GM21825 (cell line): ENCODE data around the gene MITF.

Experiments used
- ATAC-seq: cut with Tn5 transposase; IDR thresholded peaks from one replicate; pipeline ENCODE4 v1.9.1; 2021; ENCODE audit warnings: mild to moderate bottlenecking, moderate library complexity; ENCODE audit not compliant: unreplicated experiment

The MITF gene

DNA sequence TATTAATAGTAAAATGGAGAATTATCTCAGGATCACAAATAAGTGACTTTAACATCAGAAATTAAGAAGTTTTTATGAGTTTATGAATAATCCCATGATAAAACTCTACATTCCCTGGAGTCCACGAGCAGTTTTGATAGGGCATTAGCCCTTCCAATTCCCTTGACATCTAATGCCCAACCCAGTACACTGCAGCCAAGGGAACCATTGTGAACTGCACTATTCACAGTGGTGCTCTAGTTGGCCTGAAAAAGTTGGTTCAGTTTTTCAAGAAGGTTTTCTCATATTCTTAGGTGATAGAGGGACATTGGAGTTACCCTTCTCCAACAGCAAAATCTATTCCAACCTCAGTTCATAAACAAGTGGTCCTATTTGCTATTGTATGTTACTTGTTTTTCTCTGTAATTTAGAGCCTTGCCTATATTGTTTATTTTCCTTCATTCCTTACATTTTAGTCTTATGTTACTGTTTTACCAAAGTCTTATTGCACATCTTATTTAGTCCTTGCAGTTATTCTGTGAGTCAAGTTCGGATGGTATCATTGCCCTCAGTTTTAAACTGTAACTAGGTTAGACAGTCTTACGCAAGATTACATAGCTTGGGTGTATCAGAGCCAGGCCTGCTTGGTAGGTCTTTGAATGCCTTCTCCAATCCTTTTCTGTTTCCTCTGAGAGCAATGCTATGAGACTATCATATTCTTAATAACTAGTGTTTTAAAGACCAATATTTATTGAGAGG lies 202.3 kb downstream of the MITF start:
- ATAC-seq = no peak

DNA sequence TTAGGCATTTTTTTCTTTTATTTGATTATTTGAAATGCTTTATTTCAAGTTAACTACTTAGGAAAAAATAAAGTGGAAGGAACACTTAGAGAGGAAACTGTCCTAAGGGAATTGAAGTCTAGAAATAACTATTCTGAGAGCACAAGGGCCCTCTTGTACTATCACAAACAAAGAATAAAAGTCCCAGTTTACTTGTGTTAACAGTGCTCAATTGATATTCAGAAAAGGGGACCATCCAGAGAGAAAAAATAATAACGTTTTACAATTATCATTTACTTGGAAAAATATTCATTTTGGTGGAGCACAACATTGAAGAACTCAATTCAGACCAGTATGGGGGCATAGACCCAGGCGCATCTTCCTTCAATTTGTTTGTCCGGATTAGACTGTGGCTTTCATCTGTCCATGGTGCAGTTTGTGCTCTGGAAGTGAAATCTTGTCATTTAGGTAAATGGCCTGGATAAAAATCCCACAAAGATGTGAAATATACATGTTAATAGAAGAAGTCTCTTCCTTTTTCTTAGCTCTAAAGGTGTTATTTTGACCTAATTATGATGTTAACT lies 205.7 kb downstream of the MITF start:
- no peak for ATAC-seq

- no peak for ATAC-seq
These were observed 209.1 kb downstream of the MITF start for GRCh38 chr3:69948246-69948862.

DNA sequence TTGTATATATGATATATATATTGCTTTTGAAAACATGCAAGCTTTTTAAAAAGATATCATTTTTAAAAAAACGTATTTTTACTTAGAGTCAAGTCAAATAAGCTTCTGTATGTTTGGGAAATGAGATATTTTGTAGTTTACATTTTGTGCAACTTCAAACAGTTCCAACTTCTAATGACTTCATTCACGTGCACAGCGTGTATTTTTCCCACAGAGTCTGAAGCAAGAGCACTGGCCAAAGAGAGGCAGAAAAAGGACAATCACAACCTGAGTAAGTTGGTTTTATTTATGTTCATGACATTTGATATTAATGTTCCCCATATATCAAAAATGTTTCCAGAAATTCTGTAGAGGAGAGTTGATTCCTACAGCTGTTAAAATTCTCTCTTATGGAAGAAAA lies 212.4 kb downstream of the MITF start:
- no peak for ATAC-seq

- ATAC-seq = no peak
These were observed 220.3 kb downstream of the MITF start for GRCh38 chr3:69959581-69959980.

- no peak for ATAC-seq
These were observed 222.6 kb downstream of the MITF start for GRCh38 chr3:69961706-69962439.

GRCh38 chr3:69963643-69964042 lies 224.4 kb downstream of the MITF start:
- no peak for ATAC-seq

- ATAC-seq = no peak
These were observed 227.9 kb downstream of the MITF start for GRCh38 chr3:69967156-69967555.

DNA sequence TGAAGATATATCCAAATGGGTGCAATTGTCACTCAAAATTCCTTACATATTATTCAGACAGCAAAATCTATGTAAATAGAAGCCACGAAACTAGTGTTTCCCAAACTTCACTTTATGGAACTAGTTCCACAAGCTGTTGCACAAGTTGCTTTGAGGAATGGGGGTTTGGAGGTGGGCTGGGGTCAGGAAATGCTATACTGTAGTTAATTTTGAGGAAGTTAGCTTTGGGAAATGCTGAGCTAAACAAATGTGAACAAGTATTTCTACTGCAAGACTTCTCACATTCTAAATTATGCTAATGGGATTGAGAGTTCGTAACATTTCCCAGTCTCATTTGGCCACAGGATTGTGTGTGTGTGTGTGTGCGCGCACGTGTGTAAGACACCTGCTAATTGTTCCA lies 231.6 kb downstream of the MITF start:
- ATAC-seq = no peak

DNA sequence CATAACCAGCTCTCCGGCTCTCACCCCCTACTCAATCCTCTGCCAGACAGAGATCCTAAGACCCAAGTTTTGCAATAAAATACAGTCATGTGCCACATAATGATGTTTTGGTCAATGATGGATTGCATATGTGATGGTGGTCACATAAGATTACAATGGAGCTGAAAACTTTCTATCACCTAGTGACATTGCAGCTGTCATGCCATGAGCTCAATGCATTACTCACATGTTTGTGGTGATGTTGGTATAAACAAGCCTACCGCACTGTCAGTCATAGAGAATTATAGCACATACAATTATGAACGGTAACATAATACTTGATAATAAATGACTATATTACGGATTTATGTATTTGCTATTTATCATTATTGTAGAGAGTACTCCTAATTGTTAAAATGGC lies 233.4 kb downstream of the MITF start:
- ATAC-seq = no peak

DNA sequence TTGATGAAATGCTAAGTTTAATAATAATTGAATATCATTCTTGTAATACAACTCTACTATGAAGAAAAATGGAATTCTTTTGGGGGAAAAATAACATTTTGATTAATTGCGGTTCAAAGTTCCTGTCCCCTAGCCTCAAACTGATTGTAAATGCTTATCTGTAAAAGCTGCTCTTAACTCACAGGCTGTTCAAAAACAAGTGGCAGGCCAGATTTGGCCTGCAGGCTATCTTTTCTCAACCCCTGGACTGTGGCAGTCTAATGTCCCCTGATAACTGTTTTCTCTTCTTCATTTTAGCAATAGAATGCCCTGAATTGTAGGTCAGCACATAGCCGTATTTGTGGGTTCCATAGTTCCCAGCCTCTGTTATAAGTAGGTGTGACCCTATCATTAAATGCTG lies 236.8 kb downstream of the MITF start:
- no peak for ATAC-seq

DNA sequence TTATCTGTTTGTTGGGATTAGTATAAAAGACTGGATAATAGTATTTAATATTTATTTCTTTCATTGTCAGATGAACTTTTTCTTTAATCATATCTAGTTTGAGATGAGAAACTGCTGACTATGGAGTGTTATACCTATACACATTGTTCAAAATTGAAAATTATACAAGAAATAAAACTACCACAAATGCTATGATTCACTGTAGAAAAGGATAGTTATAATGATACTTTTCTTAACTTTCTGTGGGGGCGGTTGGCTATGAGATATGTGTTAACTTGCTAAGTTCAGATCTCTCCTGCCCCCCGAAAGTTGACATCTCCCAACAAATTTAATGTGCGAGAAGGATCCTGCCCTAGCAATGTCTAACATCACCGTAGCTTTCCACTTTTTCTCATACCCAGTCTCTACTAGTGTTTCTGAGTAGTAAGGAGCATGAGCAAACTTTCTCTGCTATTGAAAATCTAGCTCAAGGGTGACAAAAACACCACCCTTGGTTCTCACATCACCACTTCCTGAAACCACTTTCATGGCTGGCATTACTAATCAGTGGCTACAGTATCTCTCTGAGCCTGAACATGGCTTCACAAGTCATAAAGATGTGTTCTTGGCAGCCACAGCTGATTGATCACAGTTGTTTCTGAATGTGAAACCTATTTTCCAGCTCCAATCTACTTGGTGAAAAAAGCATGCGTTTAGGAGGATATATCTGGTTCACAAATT lies 244.4 kb downstream of the MITF start:
- ATAC-seq = no peak

GRCh38 chr3:69985266-69985665 lies 246.0 kb downstream of the MITF start:
- ATAC-seq = no peak

GRCh38 chr3:69986419-69986818 lies 247.2 kb downstream of the MITF start:
- no peak for ATAC-seq

GRCh38 chr3:69987833-69988232 lies 248.6 kb downstream of the MITF start:
- ATAC-seq = no peak

- no peak for ATAC-seq
These were observed 254.5 kb downstream of the MITF start for GRCh38 chr3:69993757-69994156.

- no peak for ATAC-seq
These were observed 255.7 kb downstream of the MITF start for GRCh38 chr3:69994919-69995318.

- ATAC-seq = no peak
These were observed 258.5 kb downstream of the MITF start for GRCh38 chr3:69997631-69998307.

DNA sequence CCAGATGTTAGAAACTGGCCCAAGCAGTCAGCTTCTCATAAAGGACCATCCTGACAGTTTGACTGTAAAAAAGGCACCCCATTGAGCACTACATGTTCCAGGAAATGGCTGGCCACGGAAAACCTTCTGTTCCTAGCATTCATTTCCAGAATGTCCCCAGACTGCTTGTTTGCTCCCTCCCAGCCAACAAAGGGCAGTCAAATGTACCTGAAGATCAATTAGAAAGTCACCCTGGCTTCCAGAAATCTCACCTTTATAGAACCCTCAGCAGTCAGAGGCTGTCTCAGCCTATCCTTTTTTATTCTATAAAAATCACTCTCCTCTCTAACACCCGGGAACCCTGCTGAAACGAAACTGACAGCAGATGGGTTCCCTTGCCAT lies 259.5 kb downstream of the MITF start:
- ATAC-seq = no peak

DNA sequence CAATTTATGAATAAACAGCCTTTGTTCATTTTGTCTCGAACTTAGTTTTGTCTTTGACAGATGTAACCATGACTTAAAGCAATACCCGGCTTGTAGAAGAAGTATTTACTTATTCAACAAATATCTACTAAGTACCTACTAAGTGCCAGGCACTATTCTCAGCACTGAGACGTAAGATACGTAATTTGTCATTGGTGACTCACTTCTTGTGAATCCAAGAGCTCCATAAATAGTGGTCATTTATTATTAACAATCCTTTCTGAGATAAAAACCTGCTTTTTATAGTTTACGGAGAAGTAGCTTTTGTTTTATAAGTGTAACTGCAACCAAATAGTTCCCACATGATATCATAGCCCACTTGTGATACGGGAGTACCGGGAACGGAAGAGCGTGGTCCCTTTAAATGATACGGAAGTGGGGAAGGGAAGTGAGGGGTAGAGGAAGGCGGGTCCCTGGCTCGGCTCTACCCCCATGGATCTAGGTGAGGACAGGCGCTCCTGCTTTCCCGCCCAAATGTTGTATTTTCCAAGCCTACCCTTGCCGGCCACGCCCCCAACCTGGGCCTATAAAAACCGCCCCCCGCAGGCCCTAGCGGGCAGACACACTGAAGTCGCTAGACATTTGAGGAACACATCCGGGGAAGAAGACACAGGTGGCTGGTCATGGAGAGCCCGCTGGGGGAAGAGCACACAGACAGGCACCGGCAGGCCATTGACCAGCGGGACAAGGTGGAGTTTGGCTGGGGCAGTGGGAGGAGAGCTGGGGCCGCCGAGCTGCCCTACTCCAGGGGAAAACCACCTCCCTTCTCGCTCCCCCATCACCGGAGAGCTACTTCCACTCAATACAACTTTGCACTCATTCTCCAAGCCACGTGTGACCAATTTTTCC lies 260.1 kb downstream of the MITF start, which contains the start of gene SAMMSON:
Gene SAMMSON (plus strand): TSS at position 594 of the 888 bp plus-strand sequence.
- ATAC-seq = no peak
